ENCODE measurements around the gene CDKAL1.
"Not testable (repeated sequence)": the region's sequence is repeated elsewhere in the genome, so short reads cannot be mapped to it uniquely, and the experiment has no call there.

GRCh38 chr6:20594299-20594853 is 60.1 kb downstream of the CDKAL1 start:
- TF ChIP-seq, protein P1, sequence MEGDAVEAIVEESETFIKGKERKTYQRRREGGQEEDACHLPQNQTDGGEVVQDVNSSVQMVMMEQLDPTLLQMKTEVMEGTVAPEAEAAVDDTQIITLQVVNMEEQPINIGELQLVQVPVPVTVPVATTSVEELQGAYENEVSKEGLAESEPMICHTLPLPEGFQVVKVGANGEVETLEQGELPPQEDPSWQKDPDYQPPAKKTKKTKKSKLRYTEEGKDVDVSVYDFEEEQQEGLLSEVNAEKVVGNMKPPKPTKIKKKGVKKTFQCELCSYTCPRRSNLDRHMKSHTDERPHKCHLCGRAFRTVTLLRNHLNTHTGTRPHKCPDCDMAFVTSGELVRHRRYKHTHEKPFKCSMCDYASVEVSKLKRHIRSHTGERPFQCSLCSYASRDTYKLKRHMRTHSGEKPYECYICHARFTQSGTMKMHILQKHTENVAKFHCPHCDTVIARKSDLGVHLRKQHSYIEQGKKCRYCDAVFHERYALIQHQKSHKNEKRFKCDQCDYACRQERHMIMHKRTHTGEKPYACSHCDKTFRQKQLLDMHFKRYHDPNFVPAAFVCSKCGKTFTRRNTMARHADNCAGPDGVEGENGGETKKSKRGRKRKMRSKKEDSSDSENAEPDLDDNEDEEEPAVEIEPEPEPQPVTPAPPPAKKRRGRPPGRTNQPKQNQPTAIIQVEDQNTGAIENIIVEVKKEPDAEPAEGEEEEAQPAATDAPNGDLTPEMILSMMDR (conservative IDR thresholded peaks at IDR 0.05; ENCODE audit: low read length): not testable (repeated sequence)
- TF ChIP-seq EZH2phosphoT487 (IDR thresholded peaks at IDR 0.05; ENCODE audit: borderline replicate concordance): not testable (repeated sequence)
